Measurements from ENCODE around the gene FJX1. TPM values are rescaled to one million over a fixed set of nuclear protein-coding genes. Genes with fewer than 3 reads are reported as not detected.

Gene FJX1
- total RNA-seq, 1 donor from 2014 or later = 36.1 TPM

DNA sequence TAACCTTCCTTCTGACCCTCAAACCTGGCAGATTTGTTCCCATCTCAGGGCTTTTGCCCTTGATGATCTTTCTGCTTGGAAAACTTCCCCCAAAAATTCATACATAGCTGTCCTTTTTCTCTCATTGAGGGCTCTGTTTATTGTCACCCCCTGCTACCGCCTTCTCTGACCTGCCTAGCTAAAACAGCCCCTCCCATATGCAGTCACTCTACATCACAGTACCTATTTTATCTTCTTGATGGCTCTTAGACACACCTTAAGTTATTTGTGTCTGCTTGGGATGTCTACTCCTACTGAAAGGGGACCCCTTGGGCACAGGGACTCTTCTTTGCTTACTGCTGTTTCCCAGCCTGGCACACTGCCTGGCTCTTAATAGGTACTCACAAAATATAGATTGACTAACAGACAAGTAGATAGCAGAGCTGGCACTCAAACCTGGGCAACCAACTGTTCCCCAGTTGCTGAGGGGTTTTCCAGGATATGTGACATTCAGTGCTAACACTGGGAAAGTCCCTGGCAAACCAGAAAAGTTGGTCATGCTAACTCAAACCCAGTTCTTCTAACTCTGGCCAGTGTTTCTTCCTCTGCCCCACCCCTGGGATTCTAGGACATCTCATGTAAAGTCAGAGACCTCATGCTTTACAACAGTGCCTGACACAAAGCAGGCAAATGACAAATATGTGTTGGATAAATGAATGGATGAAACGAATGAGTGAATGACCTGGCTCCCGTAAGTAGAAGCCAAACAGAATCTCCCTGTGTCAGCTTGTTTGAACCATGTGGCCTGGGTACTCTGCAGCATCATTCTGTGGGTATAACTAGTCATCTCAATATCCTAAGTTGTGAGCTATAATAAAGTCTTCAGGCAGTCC lies 19.8 kb upstream of the FJX1 start:
- Histone ChIP-seq H3K27me3 (ENCODE audit: control insufficient read depth, insufficient read depth, low read length) (no peaks in the 10 kb centered on the region), H3K36me3 (ENCODE audit: control insufficient read depth, insufficient read depth, low read length) (no peaks in the 10 kb centered on the region), H3K4me3 (ENCODE audit: low read depth, low read length) (no peak overlapping the region)
- TF ChIP-seq CTCF (IDR thresholded peaks at IDR 0.05; ENCODE audit: insufficient read depth, low read length, poor library complexity, severe bottlenecking) = no peak
- DNase-seq (ENCODE audit: low read depth) = no peak

GRCh38 chr11:35600331-35600838 lies 17.9 kb upstream of the FJX1 start:
- Histone ChIP-seq H3K27me3 (ENCODE audit: control insufficient read depth, insufficient read depth, low read length) (no peaks in the 10 kb centered on the region), H3K4me3 (ENCODE audit: low read depth, low read length) (no peak overlapping the region), H3K36me3 (ENCODE audit: control insufficient read depth, insufficient read depth, low read length) (no peaks in the 10 kb centered on the region)
- no peak for TF ChIP-seq CTCF (IDR thresholded peaks at IDR 0.05; ENCODE audit: insufficient read depth, low read length, poor library complexity, severe bottlenecking)
- no peak for DNase-seq (ENCODE audit: low read depth)

GRCh38 chr11:35602160-35602793 lies 16.0 kb upstream of the FJX1 start:
- Histone ChIP-seq H3K36me3 (ENCODE audit: control insufficient read depth, insufficient read depth, low read length) (no peaks in the 10 kb centered on the region), H3K27me3 (ENCODE audit: control insufficient read depth, insufficient read depth, low read length) (peaks cover 3% of the 10 kb centered on the region), H3K4me3 (ENCODE audit: low read depth, low read length) (no peak overlapping the region)
- no peak for TF ChIP-seq CTCF (IDR thresholded peaks at IDR 0.05; ENCODE audit: insufficient read depth, low read length, poor library complexity, severe bottlenecking)
- DNase-seq (ENCODE audit: low read depth) = no peak

GRCh38 chr11:35602979-35603378 lies 15.3 kb upstream of the FJX1 start:
- no peak for DNase-seq (ENCODE audit: low read depth)
- H3K36me3 ChIP-seq (ENCODE audit: control insufficient read depth, insufficient read depth, low read length) = no peaks in the 10 kb centered on the region
- no peak overlapping the region for H3K4me3 ChIP-seq (ENCODE audit: low read depth, low read length)
- no peak for TF ChIP-seq CTCF (IDR thresholded peaks at IDR 0.05; ENCODE audit: insufficient read depth, low read length, poor library complexity, severe bottlenecking)
- peaks cover 3% of the 10 kb centered on the region for H3K27me3 ChIP-seq (ENCODE audit: control insufficient read depth, insufficient read depth, low read length)

DNA sequence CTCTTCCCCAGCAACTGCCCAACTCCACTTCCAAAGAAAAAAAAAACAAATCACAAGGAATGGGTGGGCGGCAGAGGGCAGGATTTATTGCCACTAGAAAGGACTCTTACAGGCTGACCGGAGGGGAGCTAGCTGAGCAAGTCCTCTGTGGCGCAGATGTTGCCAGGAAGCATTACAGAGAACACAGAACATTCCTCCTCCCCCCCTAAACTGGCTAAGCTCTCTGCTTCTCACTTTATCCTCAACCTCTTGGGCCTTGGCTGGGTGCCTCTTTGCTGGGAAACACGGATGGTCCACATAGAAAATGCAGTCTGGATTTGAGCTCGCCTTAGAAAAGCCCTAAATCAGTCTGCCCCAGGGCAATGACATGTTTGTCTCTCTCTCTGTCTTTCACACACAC lies 12.6 kb upstream of the FJX1 start:
- no peak for TF ChIP-seq CTCF (IDR thresholded peaks at IDR 0.05; ENCODE audit: insufficient read depth, low read length, poor library complexity, severe bottlenecking)
- H3K27me3 ChIP-seq (ENCODE audit: control insufficient read depth, insufficient read depth, low read length) = peaks cover 11% of the 10 kb centered on the region
- no peaks in the 10 kb centered on the region for H3K36me3 ChIP-seq (ENCODE audit: control insufficient read depth, insufficient read depth, low read length)
- DNase-seq (ENCODE audit: low read depth) = no peak
- H3K4me3 ChIP-seq (ENCODE audit: low read depth, low read length) = no peak overlapping the region

Measured in kidney epithelial cell (primary cell).